GM23248 (cell line): ENCODE data around the gene CLECL1. TPM values are rescaled to one million over a fixed set of nuclear protein-coding genes. Genes with fewer than 3 reads are reported as not detected.
"Not testable (repeated sequence)": the region's sequence is repeated elsewhere in the genome, so short reads cannot be mapped to it uniquely, and the experiment has no call there.

Experiments used
- DNase-seq: peaks from one replicate; pipeline ENCODE4 v3.0.0-alpha.2; 2015
- H2AFZ ChIP-seq: fragments of 200-600 bp; sonication (generic); 2 replicates; pipeline ENCODE4 v1.6.1; 2016; ENCODE audit warnings: antibody characterized with exemption
- H3F3A ChIP-seq: fragments of 200-600 bp; sonication (generic); 2 replicates; pipeline ENCODE4 v1.6.1; 2016; ENCODE audit warnings: mild to moderate bottlenecking, antibody characterized with exemption, mixed run types; ENCODE audit not compliant: insufficient read depth
- H3K27ac ChIP-seq: fragments of 200-600 bp; sonication (generic); 2 replicates; pipeline ENCODE4 v1.5.1; 2016; ENCODE audit warnings: mild to moderate bottlenecking
- H3K27me3 ChIP-seq: fragments of 200-600 bp; sonication (generic); replicated peaks from 2 replicates; pipeline ENCODE4 v1.6.1; 2016; ENCODE audit warnings: mild to moderate bottlenecking; ENCODE audit not compliant: insufficient read depth
- H3K36me3 ChIP-seq: fragments of 200-600 bp; sonication (generic); 2 replicates; pipeline ENCODE4 v1.6.1; 2016; ENCODE audit warnings: low read depth, mild to moderate bottlenecking
- H3K4me1 ChIP-seq: fragments of 200-600 bp; sonication (generic); 2 replicates; pipeline ENCODE4 v1.6.1; 2016; ENCODE audit warnings: mild to moderate bottlenecking; ENCODE audit not compliant: insufficient read depth
- H3K4me2 ChIP-seq: fragments of 200-600 bp; sonication (generic); one replicate; pipeline ENCODE4 v1.6.1; 2016; ENCODE audit warnings: mild to moderate bottlenecking; ENCODE audit not compliant: unreplicated experiment
- H3K4me3 ChIP-seq: fragments of 200-600 bp; sonication (generic); 2 replicates; pipeline ENCODE4 v1.5.1; 2016; ENCODE audit warnings: mild to moderate bottlenecking
- H3K79me2 ChIP-seq: fragments of 200-600 bp; sonication (generic); 2 replicates; pipeline ENCODE4 v1.6.1; 2016; ENCODE audit warnings: mild to moderate bottlenecking; ENCODE audit not compliant: insufficient read depth
- H3K9ac ChIP-seq: fragments of 200-600 bp; sonication (generic); 2 replicates; pipeline ENCODE4 v1.6.1; 2016; ENCODE audit warnings: mild to moderate bottlenecking
- H3K9me2 ChIP-seq: fragments of 200-600 bp; sonication (generic); 2 replicates; pipeline ENCODE4 v1.6.1; 2016; ENCODE audit warnings: mixed run types, mild to moderate bottlenecking, moderate library complexity; ENCODE audit not compliant: insufficient read depth
- H3K9me3 ChIP-seq: fragments of 200-600 bp; sonication (generic); one replicate; pipeline ENCODE4 v1.6.1; 2017; ENCODE audit warnings: low read depth
- H4K20me1 ChIP-seq: fragments of 200-600 bp; sonication (generic); 2 replicates; pipeline ENCODE4 v1.6.0; 2016; ENCODE audit not compliant: insufficient read depth
- EZH2 ChIP-seq: fragments of 200-600 bp; sonication (generic); IDR thresholded peaks from 2 replicates; pipeline ENCODE4 v1.6.1; 2018; ENCODE audit warnings: antibody characterized with exemption, mild to moderate bottlenecking; ENCODE audit not compliant: insufficient read depth, poor library complexity, severe bottlenecking
- EZH2phosphoT487 ChIP-seq: fragments of 200-600 bp; sonication (generic); IDR thresholded peaks from 2 replicates; pipeline ENCODE4 v1.6.1; 2018; ENCODE audit warnings: antibody characterized with exemption, moderate library complexity, mild to moderate bottlenecking, low read depth; ENCODE audit not compliant: insufficient read depth
- WGBS, 2 experiments: methylation state at CpG; one replicate each; pipeline ENCODE4 v1.1.6; 2015 to 2017; ENCODE audit warnings: low lambda C conversion rate in 2 of 2, low coverage in 1 of 2; ENCODE audit errors: missing lambda C conversion rate in 2 of 2; 5-methylcytosine and 5-hydroxymethylcytosine counted together
- in situ Hi-C: fragments of 300-500 bp; cut with MboI; formaldehyde crosslinking; loops from 2 replicates; pipeline ENCODE4 v1.15.0; 2020
- polyA plus RNA-seq: library from polyadenylated mRNA; unstranded; fragments of >200 nt; fragmentation: Nextera tagmentation; extraction: Ambion mirVana; gene quantifications from 2 replicates; pipeline ENCODE4 v1.2.1, GENCODE V29; 2016
- total RNA-seq: library from RNA; depleted of rRNA; stranded (reverse); fragments of >200 nt; shearing (Covaris generic); gene quantifications from 2 replicates; pipeline ENCODE4 v1.2.3, GENCODE V29; 2014

The CLECL1 gene
- total and polyA plus RNA-seq, 2 experiments from 2014 or later: not detected

GRCh38 chr12:9699898-9700605, 32.8 kb downstream of the CLECL1 start:
- H3K27me3 ChIP-seq: no peaks in the 10 kb centered on the region
- no peaks in the 10 kb centered on the region for H3K9me3 ChIP-seq
- H4K20me1 ChIP-seq: no peaks in the 10 kb centered on the region
- no peak overlapping the region for H3K4me3 ChIP-seq
- H2AFZ ChIP-seq: no peak overlapping the region
- DNase-seq: peak; percentile 37
- in situ Hi-C loops: no loop called here
- no peaks in the 10 kb centered on the region for H3K36me3 ChIP-seq
- WGBS, 2 experiments: 58 to 60% methylated on average over 2 of the region's 2 CpGs
- H3K79me2 ChIP-seq: no peaks in the 10 kb centered on the region
- H3K27ac ChIP-seq: no peak overlapping the region
- H3F3A ChIP-seq: no peaks in the 10 kb centered on the region
- H3K9me2 ChIP-seq: no peaks in the 10 kb centered on the region
- no peak overlapping the region for H3K4me2 ChIP-seq
- TF ChIP-seq EZH2phosphoT487 (no peak), EZH2 (no peak)
- H3K9ac ChIP-seq: no peak overlapping the region
- peaks cover 8% of the 10 kb centered on the region; the same call in 1 of the 2 replicates for H3K4me1 ChIP-seq

DNA sequence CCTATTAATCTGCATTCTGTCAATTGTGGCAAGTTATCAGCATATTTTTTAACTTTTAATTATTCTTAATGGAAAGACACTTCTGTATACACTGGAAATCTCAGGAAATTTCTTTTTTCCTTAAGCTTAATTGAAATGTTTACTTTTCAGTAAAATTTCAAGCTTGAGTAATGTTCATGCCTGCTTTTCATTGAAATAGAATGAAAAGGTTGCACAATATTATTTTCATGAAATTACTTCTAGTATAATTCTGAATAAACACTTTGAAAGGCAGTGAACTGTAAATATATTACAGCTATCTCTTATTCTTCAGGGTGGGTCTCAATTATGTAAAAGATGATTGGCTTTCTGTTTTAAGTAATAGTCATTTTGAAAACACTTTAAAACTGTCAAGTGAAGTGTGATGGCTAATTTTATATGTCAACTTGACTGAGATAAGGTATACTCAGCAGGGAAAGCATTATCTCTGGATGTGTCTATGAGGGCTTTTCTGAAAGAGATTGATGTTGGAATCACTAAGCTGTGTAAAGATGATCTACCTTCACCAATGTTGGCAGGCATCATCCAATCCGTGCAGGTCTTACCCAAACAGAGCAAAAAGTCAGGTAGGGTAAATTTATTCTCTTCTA, 33.5 kb downstream of the CLECL1 start:
- H4K20me1 ChIP-seq: no peaks in the 10 kb centered on the region
- no peak overlapping the region for H3K9ac ChIP-seq
- 10 to 24% methylated on average over 1 of the region's 1 CpG for WGBS, 2 experiments
- in situ Hi-C loops: no loop called here
- DNase-seq: no peak
- no peak overlapping the region for H2AFZ ChIP-seq
- H3K4me2 ChIP-seq: no peak overlapping the region
- H3K79me2 ChIP-seq: no peaks in the 10 kb centered on the region
- peaks cover 5% of the 10 kb centered on the region; the same call in 1 of the 2 replicates for H3K36me3 ChIP-seq
- no peaks in the 10 kb centered on the region for H3K27me3 ChIP-seq
- no peak for TF ChIP-seq EZH2phosphoT487
- no peak for TF ChIP-seq EZH2
- H3K27ac ChIP-seq: no peak overlapping the region
- H3K4me3 ChIP-seq: no peak overlapping the region
- H3F3A ChIP-seq: no peaks in the 10 kb centered on the region
- H3K9me3 ChIP-seq: no peaks in the 10 kb centered on the region
- H3K9me2 ChIP-seq: no peaks in the 10 kb centered on the region
- H3K4me1 ChIP-seq: peaks cover 8% of the 10 kb centered on the region; the same call in 1 of the 2 replicates

GRCh38 chr12:9698681-9699080, 34.2 kb downstream of the CLECL1 start:
- no peaks in the 10 kb centered on the region for H3K9me2 ChIP-seq
- H3K27ac ChIP-seq: no peak overlapping the region
- H2AFZ ChIP-seq: no peak overlapping the region
- peaks cover 8% of the 10 kb centered on the region; the same call in 1 of the 2 replicates for H3K4me1 ChIP-seq
- H3K9ac ChIP-seq: no peak overlapping the region
- no peak for TF ChIP-seq EZH2
- no peak for TF ChIP-seq EZH2phosphoT487
- no peak overlapping the region for H3K4me3 ChIP-seq
- in situ Hi-C loops: no loop called here
- no peaks in the 10 kb centered on the region for H3K79me2 ChIP-seq
- WGBS, 2 experiments: 49 to 52% methylated on average over 2 of the region's 2 CpGs
- H4K20me1 ChIP-seq: no peaks in the 10 kb centered on the region
- no peaks in the 10 kb centered on the region for H3F3A ChIP-seq
- H3K9me3 ChIP-seq: no peaks in the 10 kb centered on the region
- H3K27me3 ChIP-seq: no peaks in the 10 kb centered on the region
- peaks cover 7% of the 10 kb centered on the region; the same call in 1 of the 2 replicates for H3K36me3 ChIP-seq
- no peak overlapping the region for H3K4me2 ChIP-seq
- no peak for DNase-seq

- in situ Hi-C loops: no loop called here
- Histone ChIP-seq H2AFZ (no peak overlapping the region), H3K9me3 (no peaks in the 10 kb centered on the region), H4K20me1 (no peaks in the 10 kb centered on the region), H3K36me3 (peaks cover 11% of the 10 kb centered on the region; the same call in 1 of the 2 replicates), H3K9me2 (no peaks in the 10 kb centered on the region), H3K4me3 (no peak overlapping the region), H3K27me3 (no peaks in the 10 kb centered on the region), H3K4me1 (peaks cover 8% of the 10 kb centered on the region; the same call in 1 of the 2 replicates), H3K79me2 (no peaks in the 10 kb centered on the region), H3F3A (no peaks in the 10 kb centered on the region), H3K27ac (no peak overlapping the region), H3K9ac (no peak overlapping the region), H3K4me2 (no peak overlapping the region)
- no peak for TF ChIP-seq EZH2
- TF ChIP-seq EZH2phosphoT487: no peak
- no peak for DNase-seq
Observed at GRCh38 chr12:9697619-9698018, 35.3 kb downstream of the CLECL1 start.

DNA sequence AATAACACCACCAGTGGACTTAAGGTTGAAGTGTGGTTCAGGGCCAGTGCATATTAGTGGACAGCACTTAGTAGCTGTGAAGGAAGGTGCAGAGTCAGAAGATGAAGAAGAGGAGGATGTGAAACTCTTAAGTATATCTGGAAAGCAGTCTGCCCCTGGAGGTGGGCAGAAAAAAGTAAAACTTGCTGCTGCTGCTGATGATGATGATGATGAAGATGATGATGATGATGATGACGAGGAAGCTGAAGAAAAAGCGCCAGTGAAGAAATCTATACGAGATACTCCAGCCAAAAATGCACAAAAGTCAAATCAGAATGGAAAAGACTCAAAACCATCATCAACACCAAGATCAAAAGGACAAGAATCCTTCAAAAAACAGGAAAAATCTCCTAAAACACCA, 37.2 kb downstream of the CLECL1 start:
- H3K4me2 ChIP-seq, H3K79me2 ChIP-seq, in situ Hi-C loops, H3K9me3 ChIP-seq, H3K27me3 ChIP-seq, H3K9ac ChIP-seq, H4K20me1 ChIP-seq, H3K9me2 ChIP-seq, H3K27ac ChIP-seq, H3K4me3 ChIP-seq, DNase-seq, H2AFZ ChIP-seq, H3F3A ChIP-seq, H3K4me1 ChIP-seq: not testable (repeated sequence)
- 92 to 98% methylated on average over 3 of the region's 3 CpGs for WGBS, 2 experiments
- peaks cover 11% of the 10 kb centered on the region; the same call in 1 of the 2 replicates for H3K36me3 ChIP-seq

DNA sequence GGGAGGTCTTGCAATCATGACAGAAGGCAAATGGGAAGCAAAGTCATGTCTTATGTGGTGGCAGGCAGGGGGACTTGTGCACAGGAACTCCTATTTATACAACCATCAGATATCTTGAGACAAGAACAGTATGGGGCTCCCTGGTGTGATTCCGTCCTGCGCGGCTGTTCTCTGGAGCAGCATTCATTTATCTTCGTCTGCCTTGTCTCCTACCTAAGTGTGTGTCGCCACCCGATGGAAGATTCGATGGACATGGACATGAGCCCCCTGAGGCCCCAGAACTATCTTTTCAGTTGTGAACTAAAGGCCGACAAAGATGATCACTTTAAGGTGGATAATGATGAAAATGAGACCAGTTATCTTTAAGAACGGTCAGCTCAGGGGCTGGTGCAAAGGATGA, 37.7 kb downstream of the CLECL1 start:
- H3K27ac ChIP-seq, H3K4me3 ChIP-seq, H2AFZ ChIP-seq, H3K27me3 ChIP-seq, H3K9me3 ChIP-seq, H3K79me2 ChIP-seq, in situ Hi-C loops, H3K4me1 ChIP-seq, H3K4me2 ChIP-seq, DNase-seq, H4K20me1 ChIP-seq, H3K9me2 ChIP-seq, H3F3A ChIP-seq, H3K9ac ChIP-seq: not testable (repeated sequence)
- 95 to 96% methylated on average over 9 of the region's 9 CpGs for WGBS, 2 experiments
- peaks cover 11% of the 10 kb centered on the region; the same call in 1 of the 2 replicates for H3K36me3 ChIP-seq
